ENCODE data around the gene PI4K2B.
"Not testable (repeated sequence)": the region's sequence is repeated elsewhere in the genome, so short reads cannot be mapped to it uniquely, and the experiment has no call there.

PI4K2B gene

DNA sequence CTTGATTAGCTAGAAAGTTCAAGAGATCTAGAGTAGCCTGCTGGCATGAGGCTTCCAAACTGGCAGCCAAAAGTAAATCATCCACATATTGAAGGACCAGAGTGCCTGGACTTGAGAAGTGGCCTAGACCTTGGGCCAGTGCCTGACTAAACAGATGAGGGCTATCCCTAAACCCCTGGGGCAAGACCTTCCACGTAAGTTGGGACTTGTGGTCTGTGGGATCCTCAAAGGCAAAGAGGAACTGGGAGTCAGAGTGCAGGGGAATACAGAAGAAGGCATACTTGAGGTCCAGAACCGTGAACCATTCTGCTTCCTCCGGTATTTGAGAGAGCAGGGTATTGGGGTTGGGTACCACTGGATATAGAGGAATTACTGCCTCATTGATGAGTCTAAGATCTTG is 8.4 kb downstream of the PI4K2B start:
- not testable (repeated sequence) for DNase-seq (ENCODE audit: low spot score)

DNA sequence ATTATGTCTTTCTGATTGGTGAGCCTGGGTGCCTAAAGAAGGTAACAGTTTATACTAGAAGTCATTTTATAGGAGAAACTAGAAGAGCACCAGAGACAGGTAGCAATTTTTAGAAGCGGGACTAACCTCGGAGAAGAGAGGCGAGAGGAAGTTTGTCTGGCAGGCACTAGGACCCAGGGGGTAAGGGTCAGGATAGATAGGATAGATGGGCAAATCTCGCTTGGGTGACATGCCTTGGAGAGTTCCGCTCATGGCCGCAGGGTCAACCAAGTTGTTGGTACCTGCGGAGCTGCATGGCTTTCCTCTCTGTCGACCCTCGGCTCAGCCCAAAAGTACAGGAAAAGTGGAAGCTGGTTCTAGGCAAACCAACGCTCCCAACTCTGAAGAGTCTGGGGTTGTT is 11.3 kb downstream of the PI4K2B start:
- no peak for DNase-seq (ENCODE audit: low spot score)

DNA sequence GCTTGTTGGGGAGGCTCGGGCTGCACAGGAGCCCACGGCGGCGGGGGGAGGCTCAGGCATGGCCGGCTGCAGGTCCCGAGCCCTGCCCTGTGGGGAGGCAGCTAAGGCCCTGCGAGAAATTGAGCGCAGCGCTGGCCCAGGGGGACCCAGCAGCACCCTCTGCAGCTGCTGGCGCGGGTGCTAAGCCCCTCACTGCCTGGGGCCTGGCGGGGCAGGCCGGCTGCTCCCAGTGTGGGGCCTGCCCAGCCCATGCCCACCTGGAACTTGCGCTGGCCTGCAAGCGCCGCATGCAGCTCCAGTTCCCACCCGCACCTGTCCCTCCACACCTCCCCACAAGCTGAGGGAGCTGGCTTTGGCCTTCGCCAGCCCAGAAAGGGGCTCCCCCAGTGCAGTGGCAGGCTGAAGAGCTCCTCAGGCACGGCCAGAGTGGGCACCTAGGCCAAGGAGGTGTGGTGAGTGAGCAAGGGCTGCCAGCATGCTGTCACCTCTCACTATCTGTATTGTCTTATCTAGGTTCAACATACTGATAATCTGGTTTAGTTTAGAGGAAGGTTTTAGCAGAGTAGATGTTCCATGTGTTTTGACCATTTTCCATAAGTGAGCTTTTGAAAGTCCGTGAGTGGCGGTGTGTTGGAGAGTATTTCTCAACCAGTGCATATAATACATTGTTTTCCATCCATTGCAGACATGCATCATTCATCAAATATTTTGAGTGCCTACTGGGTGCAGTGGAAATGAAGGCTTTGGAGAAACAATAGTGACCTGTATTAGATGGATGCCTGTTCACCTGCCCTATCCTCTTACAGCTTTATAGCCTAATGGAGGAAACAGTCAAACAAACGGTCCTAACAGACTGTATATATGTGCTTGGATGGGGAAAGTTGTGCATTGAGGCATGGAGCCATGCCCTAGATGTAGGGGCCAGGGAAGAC is 13.1 kb downstream of the PI4K2B start:
- DNase-seq (ENCODE audit: low spot score) = no peak

DNA sequence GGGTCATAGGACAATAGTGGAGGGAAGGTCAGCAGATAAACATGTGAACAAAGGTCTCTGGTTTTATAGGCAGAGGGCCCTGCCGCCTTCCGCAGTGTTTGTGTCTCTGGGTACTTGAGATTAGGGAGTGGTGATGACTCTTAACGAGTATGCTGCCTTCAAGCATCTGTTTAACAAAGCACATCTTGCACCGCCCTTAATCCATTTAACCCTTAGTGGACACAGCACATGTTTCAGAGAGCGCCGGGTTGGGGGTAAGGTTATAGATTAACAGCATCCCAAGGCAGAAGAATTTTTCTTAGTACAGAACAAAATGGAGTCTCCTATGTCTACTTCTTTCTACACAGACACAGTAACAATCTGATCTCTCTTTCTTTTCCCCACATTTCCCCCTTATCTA is 15.0 kb downstream of the PI4K2B start:
- DNase-seq (ENCODE audit: low spot score) = not testable (repeated sequence)

DNA sequence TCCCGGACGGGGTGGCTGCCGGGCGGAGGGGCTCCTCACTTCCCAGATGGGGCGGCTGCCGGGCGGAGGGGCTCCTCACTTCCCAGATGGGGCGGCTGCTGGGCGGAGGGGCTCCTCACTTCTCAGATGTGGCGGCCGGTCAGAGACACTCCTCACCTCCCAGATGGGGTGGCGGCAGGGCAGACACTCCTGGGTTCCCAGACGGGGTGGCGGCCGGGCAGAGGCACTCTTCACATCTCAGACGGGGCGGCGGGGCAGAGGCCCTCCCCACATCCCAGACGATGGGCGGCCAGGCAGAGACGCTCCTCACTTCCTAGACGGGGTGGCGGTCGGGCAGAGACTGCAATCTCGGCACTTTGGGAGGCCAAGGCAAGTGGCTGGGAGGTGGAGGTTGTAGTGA is 15.7 kb downstream of the PI4K2B start:
- not testable (repeated sequence) for DNase-seq (ENCODE audit: low spot score)

DNA sequence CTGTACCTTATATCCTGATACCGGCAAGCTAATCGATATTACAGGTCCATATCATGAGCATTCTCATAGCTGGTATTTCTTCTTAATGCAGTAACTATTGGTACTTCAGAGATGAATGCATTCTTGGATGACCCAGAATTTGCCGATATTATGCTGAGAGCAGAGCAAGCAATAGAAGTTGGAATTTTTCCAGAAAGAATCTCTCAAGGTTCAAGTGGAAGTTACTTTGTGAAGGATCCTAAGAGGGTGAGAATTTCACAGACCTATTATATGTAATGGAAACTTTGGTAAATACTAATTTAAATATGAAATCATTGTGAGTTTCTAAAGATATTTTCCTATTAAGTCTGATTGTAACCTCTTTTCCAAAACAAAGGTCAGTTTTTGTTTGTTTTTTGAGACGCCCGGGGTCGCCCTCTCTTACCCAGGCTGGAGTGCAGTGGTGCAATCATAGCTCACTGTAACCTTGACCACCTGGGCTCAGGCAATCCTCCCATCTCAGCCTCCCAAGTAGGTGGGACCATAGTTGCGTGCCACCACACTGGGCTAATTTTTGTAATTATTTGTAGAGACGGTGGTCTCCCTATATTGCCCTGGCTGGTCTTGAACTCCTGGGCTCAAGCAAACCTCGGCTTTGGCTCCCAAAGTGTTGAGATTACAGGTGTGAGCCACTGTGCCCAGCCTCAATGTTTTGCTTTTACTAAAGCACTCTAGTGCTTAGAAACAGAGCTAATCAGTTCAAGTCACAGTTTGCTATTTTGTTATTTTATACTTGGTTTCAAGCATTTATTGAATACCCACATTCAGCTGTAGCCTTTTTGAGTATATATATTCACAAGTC is 18.6 kb downstream of the PI4K2B start:
- DNase-seq (ENCODE audit: low spot score) = no peak

DNA sequence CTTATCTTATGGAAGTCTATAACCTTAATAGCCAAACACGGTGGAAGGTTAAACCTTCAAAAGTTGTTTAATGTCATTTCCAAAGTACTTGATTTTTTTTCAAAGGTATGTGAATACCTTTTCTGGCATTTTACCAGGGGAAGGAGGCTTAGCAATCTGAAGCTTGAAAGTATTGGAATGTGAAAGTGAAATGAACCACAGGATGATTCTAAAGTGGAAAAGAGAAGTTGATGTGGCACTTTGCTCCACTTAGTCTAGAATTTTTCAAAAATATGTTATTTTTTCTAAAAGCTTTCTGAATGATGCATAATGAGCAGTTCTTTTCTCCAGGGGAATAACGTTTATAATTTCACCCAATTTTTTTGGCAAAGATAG is 19.2 kb downstream of the PI4K2B start:
- no peak for DNase-seq (ENCODE audit: low spot score)

DNA sequence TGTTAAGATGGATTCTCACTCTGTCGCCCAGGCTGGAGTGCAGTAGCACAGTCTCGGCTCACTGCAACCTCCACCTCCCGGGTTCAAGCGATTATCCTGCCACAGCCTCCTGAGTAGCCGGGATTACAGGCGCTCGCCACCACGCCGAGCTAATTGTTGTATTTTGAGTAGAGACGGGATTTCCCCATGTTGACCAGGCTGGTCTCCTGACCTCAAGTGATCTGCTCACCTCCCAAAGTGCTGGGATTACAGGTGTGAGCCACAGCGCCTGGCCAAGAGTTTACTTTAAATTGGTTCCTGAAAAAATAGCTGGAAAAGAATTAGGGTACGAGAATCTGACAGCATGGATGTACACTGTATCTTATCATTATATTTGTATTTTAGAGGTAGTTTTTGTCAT is 20.0 kb downstream of the PI4K2B start:
- not testable (repeated sequence) for DNase-seq (ENCODE audit: low spot score)

DNA sequence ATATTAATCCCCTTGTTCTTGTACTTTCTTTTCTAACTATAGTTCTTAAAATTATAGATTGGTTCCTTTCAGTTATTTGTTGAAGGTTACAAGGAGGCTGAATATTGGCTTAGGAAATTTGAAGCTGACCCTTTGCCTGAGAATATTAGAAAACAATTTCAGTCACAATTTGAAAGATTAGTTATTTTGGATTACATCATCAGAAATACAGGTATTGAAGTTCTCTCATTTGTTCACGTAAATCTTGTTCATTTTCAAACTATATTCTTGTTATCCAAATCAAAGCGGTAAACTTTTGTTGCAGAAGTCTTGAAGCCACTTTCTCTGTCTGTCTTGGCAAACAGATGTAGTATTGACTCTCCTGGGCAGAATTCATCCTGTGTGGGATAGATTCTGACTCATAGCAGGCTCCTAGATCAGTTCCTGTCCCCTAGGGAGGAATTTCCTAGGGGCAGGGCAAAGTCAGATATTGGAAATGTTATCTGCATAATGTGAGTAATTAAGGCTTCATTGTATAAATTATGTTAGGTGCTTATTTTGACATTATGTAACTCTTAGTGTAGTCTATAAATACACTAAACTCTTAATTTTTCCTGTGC is 25.2 kb downstream of the PI4K2B start:
- DNase-seq (ENCODE audit: low spot score) = no peak

DNA sequence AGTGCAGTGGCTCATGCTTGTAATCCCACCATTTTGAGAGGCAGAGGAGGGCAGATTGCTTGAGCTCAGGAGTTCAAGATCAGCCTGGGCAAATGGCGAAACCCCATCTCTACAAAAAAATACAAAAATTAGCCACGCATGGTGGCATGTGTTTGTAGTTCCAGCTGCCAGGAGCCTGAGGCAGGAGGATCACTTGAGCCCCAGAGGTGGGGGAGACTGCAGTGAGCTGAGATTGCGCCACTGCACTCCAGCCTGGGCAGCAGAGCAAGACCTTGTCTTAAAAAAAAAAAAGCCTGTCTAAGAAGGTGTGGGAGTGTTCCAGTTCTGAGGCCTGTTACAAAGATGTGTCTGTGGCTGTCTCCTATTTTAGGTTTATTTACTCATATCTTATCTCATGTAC is 38.0 kb downstream of the PI4K2B start:
- no peak for DNase-seq (ENCODE audit: low spot score)

DNA sequence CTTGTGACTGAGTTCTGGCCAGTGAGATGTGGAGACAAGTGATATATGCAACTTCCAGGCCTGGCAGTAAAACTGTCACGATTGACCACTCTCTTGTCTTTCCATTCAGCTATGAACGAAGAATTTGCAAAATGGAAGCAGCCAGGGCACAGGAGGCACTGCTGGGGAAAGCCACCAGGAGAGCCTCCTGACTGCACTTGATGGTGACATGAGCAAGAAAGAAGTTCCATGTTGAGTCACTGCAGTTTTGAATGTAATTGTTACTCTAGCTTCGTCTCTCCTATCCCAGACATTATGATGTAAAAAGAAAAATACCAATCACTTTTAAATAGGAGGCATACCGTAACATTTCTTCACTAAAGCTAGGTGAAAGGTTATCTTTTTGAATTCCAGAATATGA is 46.4 kb downstream of the PI4K2B start:
- no peak for DNase-seq (ENCODE audit: low spot score)

DNA sequence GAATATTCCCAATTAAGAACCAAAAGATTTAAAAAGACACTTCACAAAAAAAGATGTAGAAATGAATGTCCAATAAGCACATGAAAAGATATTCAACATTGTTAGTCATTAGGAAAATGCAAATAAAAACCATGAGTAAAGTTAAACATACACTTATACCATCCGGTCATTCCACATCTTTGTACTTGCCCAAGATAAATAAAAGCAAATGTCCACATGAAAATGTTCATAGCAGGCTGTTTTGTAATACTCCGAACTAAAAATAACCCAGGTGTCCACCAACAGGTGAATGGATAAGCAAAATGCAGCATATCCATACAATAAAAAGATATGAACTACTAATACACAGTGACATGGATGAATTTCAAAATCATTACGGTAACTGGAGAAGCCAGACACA is 50.1 kb downstream of the PI4K2B start:
- no peak for DNase-seq (ENCODE audit: low spot score)

DNA sequence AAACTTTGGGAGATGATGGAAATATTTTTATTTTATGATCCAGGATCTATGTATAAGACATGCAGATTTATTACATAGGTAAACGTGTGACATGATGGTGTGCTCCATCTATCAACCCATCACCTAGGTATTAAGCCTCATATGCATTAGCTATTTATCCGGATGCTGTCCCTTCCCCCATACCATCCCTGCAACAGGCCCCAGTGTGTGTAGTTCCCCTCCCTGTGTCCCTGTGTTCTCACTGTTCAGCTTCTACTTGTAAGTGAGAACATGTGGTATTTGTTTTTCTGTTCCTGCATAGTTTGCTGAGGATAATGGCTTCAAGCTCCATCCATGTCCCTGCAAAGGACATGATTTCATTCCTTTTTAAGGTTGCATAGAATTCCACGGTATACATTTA is 50.6 kb downstream of the PI4K2B start:
- DNase-seq (ENCODE audit: low spot score) = no peak

DNA sequence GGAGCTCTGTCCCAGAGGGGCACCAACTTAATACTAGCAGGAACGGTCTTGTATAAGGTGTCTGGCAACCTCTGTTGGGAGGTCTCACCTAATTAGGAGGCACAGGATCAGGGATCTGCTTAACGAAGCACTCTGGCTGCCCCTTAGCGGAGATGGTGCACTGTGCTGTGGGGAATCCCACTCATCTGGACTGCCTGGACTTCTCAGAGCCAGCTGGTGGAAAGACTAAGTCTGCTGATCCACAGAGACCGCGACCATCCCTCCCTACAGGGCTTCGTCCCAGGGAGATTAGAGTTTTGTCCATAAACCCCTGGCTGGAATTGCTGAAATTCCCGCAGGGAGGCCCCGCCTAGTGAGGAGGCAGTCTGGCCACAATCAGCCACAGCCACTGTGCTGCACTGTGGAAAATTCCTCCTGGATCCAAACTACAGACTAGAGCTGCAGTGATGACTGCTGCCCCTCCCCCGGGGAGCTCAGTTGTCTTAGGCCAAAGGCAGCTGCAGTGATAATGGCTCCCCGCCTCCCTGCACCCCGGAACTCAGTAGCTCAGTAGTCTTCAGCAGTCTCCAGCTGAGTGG is 56.7 kb downstream of the PI4K2B start:
- no peak for DNase-seq (ENCODE audit: low spot score)

DNA sequence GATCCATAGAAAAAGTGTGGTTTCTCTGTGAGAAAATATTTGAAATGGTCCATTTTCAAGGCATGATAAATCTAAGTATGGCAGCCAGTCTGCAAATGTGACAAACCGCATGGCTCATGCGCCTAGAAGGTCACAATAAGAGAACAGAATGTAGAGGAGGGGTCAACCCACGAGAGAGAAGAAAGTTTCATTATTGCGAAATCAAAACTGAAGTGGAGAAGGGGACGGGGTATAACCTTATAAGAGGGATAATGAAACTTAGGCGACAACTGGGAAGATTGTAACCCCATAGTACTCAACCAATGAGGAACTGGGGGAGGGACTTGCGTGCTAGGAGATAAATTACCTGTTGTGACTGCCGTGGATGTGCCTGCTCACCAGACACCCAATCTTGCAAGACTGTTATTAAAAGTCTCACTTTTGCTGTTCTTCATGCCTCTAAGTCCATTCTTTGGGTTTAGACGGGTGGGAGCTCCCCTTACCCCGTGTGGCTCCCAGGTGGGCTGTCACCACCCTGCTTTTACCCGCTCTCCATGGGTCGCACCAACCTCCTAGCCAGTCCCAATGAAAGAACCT is 57.4 kb downstream of the PI4K2B start:
- DNase-seq (ENCODE audit: low spot score) = no peak

DNA sequence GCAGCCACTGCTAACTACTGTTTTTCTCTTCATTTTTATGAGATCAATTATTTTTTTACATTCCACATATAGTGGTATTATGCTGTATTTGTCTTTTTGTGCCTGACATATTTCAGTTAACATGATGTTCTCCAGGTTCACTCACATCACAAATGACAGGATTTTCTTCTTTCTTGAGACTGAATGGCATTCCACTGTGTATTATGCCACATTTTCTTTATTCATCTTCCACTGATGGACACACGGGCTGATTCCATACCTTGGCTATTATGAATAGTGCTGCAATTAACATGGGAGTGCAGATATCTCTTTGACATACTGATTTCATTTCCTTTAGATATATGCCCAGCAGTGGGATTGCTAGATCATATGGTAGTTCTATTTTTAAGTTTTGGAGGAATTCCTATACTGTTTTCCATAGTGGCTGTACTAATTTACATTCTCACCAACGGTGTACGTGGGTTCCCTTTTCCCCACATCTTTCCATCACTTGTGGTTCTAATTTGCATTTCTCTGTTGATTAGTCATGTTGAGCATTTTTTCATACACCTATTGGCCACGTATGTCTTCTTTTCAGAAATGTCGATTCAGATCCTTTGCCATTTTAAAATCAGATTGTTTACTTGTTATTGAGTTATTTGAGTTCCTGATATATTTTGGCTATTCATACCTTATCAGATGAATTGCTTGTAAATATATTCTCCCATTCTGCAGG is 63.9 kb downstream of the PI4K2B start:
- no peak for DNase-seq (ENCODE audit: low spot score)

DNA sequence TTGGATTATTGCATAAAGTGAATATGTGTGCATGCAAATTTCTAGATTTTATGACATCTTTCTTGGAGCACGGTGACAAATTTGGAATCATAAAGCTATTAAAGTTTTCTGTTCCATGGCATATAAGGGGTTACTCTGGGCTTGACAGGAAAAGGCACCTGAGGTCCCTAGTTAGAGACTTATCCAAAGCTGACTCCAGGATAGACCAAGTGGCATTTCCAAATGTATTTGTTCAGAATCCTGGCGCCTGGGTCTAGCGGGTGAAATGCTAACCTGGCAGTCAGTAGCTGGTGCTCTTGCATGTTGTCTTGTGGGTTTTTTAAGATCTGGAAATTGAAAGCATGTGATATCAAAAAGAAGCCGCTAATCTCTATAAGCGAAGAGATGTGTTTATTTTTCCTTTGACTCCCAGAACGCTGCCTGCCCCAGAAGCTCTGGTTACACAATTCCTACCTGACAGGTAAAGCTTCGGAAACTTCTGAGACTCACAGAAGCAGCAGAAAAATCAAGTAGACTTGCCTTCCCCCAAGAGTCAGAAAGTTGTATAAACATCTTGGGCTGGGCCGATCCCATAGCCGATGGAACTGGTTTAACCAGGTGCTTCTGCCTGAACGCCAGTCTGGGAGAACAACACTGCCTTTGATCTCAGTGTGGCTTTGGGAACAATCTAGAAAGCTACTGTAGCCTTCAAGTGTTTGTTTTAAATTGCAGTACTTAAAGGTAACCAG is 65.8 kb downstream of the PI4K2B start:
- no peak for DNase-seq (ENCODE audit: low spot score)

DNA sequence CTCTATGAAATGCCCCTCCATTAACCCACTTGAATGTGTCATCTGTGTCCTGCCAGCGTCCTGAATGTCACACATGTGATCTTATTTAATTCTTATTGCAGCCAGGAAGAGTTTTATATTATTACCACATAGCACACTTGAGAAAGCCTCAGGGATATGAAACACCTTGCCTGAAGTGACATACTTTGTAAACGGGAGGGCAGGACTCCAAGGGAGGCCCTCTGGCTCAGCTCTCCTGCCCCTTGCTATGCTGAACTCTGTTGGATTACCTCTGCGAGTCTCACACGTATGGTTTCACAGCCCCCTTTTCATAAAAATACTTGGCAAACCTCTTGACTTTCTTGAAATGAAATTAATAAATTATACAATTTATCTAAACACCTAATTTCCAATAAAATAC is 67.6 kb downstream of the PI4K2B start:
- DNase-seq (ENCODE audit: low spot score) = no peak

DNA sequence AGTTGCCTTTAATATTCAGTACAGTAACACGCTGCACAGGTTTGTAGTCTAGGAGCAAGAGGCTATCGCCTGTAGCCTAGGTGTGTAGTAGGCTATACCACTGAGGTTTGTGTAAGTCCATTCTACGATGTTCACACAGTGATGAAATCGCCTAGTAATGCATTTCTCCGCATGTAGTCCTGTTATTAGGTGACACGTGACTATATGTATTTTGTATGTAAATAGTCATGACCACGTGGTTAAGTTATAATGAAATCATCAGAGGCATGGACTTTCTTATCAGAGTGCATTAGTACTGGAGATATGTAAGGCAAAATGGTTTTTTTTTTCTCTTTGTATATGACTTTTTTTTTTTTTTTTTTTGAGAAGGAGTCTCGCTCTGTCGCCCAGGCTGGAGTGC is 68.8 kb downstream of the PI4K2B start:
- no peak for DNase-seq (ENCODE audit: low spot score)

DNA sequence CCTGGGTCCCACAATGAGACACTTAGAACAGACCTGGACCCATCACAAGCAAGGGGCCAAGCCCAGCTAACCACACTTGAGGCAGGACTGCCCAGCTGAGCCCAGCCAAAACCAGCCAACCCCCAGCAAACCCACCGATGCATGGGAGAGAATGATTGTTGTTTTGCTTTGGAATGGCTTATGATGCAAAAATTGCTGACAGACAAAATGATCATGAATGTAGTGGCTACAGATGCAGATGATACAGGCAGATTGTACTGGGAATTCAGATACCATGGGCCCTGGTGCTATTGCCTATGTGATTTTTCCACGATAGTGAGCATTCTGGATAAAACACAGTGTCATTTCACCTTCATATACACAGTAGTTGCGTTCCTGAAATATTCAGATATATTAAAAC is 69.7 kb downstream of the PI4K2B start:
- DNase-seq (ENCODE audit: low spot score) = no peak
